ENCODE data around the gene GATAD2A.

GATAD2A gene

GRCh38 chr19:19549804-19550464, 144.5 kb downstream of the GATAD2A start:
- DNase-seq: no peak

DNA sequence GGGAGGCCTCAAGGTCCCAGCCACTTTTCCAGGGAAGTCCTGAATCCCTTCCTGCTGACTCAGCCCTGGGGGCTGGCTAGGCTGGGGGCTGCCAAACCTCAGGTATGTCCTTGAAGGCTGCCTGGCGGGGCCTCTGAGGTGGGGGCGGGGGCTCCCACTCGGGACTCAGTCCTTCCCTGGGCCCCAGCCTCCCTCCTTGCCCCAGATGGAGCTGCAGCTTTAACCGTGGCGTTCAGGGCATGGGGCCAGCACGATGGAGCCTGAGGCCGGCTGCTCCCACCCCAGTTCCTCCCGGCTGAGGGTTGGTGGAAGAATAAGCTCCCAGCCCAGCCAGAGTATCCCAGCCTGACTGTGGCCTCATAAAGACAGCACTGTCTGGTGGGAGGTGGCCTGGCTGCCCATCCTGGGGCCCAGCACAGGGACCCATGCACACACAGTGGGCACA, 145.0 kb downstream of the GATAD2A start:
- DNase-seq: no peak

- no peak for DNase-seq
Measured at GRCh38 chr19:19550972-19551852, 145.7 kb downstream of the GATAD2A start.

- no peak for DNase-seq
Measured at GRCh38 chr19:19551853-19552192, 146.3 kb downstream of the GATAD2A start.

DNA sequence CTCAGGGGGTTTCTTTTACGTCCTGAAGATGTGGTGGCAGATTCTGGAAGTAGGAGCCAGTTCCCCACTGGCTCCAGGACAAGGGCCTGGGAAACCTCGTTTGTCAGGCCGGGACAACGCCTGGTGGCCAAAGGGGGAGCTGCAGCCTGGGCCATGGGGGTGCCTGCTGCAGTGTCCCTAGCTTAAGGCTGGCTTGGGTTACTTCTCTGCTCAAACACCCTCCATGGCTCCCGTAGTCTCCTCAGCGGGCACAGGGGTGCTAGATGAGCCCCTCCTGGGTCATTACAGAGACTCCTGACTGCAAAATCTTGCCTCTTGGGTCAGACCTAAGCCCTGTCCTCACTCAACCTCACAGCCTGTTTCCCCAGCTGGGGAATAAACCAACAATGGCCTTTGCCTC, 147.3 kb downstream of the GATAD2A start:
- no peak for DNase-seq

DNA sequence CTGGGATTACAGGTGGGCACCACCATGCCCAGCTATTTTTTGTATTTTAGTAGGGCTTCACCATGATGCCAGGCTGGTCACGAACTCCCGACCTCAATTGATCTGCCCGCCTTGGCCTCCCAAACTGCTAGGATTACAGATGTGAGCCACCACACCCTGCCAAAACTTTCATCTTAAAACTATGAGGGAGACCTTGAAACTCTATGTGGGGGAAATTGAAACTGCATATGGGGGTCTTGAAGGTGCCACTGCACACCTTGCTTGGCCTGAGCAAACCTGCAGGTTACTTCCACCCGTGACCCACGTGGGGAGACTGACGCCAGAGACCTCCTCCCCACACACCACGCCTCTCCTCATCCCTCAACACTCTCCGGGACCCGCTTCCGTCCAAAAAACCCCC, 148.2 kb downstream of the GATAD2A start:
- no peak for DNase-seq

GRCh38 chr19:19554074-19555023, 148.9 kb downstream of the GATAD2A start:
- DNase-seq: no peak

- no peak for DNase-seq
Measured at GRCh38 chr19:19558055-19558454, 152.6 kb downstream of the GATAD2A start.
